Ascending aorta (tissue), 2 donors: ENCODE data around the gene GIPC1. TPM values are rescaled to one million over a fixed set of nuclear protein-coding genes. Genes with fewer than 3 reads are reported as not detected.
"Not testable (repeated sequence)": the region's sequence is repeated elsewhere in the genome, so short reads cannot be mapped to it uniquely, and the experiment has no call there.

ENCODE experiments used
- DNase-seq, 2 donors: peaks; one replicate each; pipeline ENCODE4 v3.0.0-alpha.2; 2019; ENCODE audit warnings: low spot score in 2 of 2
- H3K27ac ChIP-seq, 2 donors: fragments of 200-600 bp; sonication (generic); one replicate each; pipeline ENCODE4 v1.5.1; 2016 to 2017; ENCODE audit warnings: mild to moderate bottlenecking in 1 of 2
- H3K27me3 ChIP-seq: fragments of 200-600 bp; sonication (generic); one replicate; pipeline ENCODE4 v1.5.1; 2017
- H3K36me3 ChIP-seq, 2 donors: fragments of 200-600 bp; sonication (generic); one replicate each; pipeline ENCODE4 v1.5.1; 2016
- H3K4me1 ChIP-seq, 2 donors: fragments of 200-600 bp; sonication (generic); one replicate each; pipeline ENCODE4 v1.5.1; 2016 to 2017; ENCODE audit warnings: mild to moderate bottlenecking in 1 of 2
- H3K4me3 ChIP-seq, 2 donors: fragments of 200-600 bp; sonication (generic); one replicate each; pipeline ENCODE4 v1.5.1; 2016 to 2017; ENCODE audit warnings: mild to moderate bottlenecking in 1 of 2
- H3K9me3 ChIP-seq, 2 donors: fragments of 200-600 bp; sonication (generic); one replicate each; pipeline ENCODE4 v1.5.1; 2016
- CTCF ChIP-seq, 3 experiments: fragments of 200-600 bp in 2 of 3; fragments of 450-650 bp in 1 of 3; sonication (generic) in 2 of 3; IDR thresholded peaks; one replicate each; pipeline ENCODE4 v1.5.1; 2016 to 2019; ENCODE audit warnings: antibody characterized with exemption in 3 of 3, mild to moderate bottlenecking in 1 of 3, moderate library complexity in 1 of 3
- intact Hi-C: fragments of 100-400 bp; cut with DNase I; formaldehyde crosslinking; loops from one replicate; pipeline ENCODE4 v1.15.1; 2023
- total RNA-seq: library from RNA; depleted of rRNA; stranded (reverse); fragments of >200 nt; gene quantifications from one replicate; pipeline ENCODE4 v1.1.0, GENCODE V29; 2016

Gene GIPC1
- total RNA-seq, 1 donor from 2014 or later = 123 TPM

DNA sequence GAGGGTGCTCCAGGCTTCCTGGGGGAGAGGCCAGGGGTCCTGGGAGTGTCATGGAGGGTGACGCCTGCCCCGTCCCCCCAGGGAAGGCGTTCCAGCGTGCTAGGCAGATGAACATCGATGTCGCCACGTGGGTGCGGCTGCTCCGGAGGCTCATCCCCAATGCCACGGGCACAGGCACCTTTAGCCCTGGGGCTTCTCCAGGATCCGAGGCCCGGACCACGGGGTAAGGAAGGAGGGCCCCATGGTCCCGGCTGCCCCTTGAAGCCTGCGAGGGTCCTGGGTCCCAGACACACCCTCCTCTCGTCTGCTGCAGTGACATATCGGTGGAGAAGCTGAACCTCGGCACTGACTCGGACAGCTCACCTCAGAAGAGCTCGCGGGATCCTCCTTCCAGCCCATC lies 32.2 kb downstream of the GIPC1 start:
- Histone ChIP-seq H3K4me3 (no peak overlapping the region), H3K9me3 (no peaks in the 10 kb centered on the region), H3K27me3 (no peaks in the 10 kb centered on the region), H3K27ac (no peak overlapping the region), H3K36me3 (peaks cover 71 to 80% of the 10 kb centered on the region in 2 donors), H3K4me1 (no peaks in the 10 kb centered on the region)
- intact Hi-C loops = no loop called here
- TF ChIP-seq CTCF (IDR thresholded peaks at IDR 0.05) = no peak
- DNase-seq = no peak

GRCh38 chr19:14462401-14462800 lies 33.5 kb downstream of the GIPC1 start:
- DNase-seq, H3K27me3 ChIP-seq, H3K27ac ChIP-seq, intact Hi-C loops, H3K9me3 ChIP-seq, H3K4me3 ChIP-seq, H3K4me1 ChIP-seq: not testable (repeated sequence)
- peaks cover 65 to 80% of the 10 kb centered on the region in 2 donors for H3K36me3 ChIP-seq

DNA sequence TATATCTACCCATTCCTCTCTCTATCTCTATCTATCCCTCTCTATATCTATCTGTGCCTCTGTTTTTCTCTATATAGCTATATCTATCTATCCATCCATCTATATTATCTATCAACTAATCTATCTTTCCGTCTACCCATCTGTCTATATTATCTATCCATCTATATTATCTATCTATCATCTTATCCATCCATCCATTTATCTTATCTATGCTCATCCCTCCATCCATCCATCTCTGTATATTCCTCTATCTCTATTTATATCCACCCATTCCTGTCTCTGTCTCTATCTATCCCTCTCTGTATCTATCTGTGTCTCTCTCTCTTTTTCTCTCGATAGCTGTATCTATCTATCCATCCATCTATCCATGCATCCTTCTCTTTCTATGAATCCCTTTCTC lies 35.0 kb downstream of the GIPC1 start:
- no peaks in the 10 kb centered on the region for H3K4me1 ChIP-seq
- H3K27ac ChIP-seq = no peak overlapping the region
- intact Hi-C loops = no loop called here
- H3K9me3 ChIP-seq = no peaks in the 10 kb centered on the region
- H3K36me3 ChIP-seq = peaks cover 54 to 66% of the 10 kb centered on the region in 2 donors
- H3K4me3 ChIP-seq = no peak overlapping the region
- TF ChIP-seq CTCF (IDR thresholded peaks at IDR 0.05) = no peak
- no peak for DNase-seq
- no peaks in the 10 kb centered on the region for H3K27me3 ChIP-seq

DNA sequence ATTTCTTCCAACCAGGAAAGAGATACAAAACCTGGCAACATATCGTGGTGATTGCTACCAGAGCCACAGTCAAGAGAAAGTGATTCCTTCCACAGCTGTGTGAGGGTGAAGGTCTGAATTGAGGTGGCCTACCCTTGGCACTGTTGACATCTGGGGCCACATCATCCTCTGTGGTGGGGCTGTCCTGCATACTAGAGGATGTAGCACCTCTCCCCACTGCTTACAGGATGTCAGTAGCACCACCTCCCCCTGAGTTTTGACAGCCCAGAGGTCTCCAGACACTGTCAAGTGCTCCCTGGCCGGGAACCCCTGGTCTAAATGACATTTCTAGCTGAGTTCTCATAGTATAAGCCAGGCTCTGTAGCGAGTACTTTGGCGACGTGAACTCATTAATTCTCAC lies 36.2 kb downstream of the GIPC1 start:
- H3K9me3 ChIP-seq = no peaks in the 10 kb centered on the region
- H3K4me3 ChIP-seq = no peak overlapping the region
- DNase-seq = no peak
- no peaks in the 10 kb centered on the region for H3K4me1 ChIP-seq
- TF ChIP-seq CTCF (IDR thresholded peaks at IDR 0.05) = no peak
- no peaks in the 10 kb centered on the region for H3K27me3 ChIP-seq
- intact Hi-C loops = no loop called here
- peaks cover 51 to 69% of the 10 kb centered on the region in 2 donors for H3K36me3 ChIP-seq
- no peak overlapping the region for H3K27ac ChIP-seq

- H3K4me1 ChIP-seq, H3K27me3 ChIP-seq, H3K27ac ChIP-seq, H3K9me3 ChIP-seq, intact Hi-C loops, DNase-seq, H3K4me3 ChIP-seq: not testable (repeated sequence)
- peaks cover 67 to 69% of the 10 kb centered on the region in 2 donors for H3K36me3 ChIP-seq
These were observed 43.6 kb downstream of the GIPC1 start for GRCh38 chr19:14452303-14452702.

- peaks cover 81 to 83% of the 10 kb centered on the region in 2 donors for H3K36me3 ChIP-seq
- H3K4me1 ChIP-seq = no peaks in the 10 kb centered on the region
- H3K9me3 ChIP-seq = no peaks in the 10 kb centered on the region
- DNase-seq = no peak
- H3K27me3 ChIP-seq = no peaks in the 10 kb centered on the region
- intact Hi-C loops = no loop called here
- no peak overlapping the region for H3K27ac ChIP-seq
- no peak for TF ChIP-seq CTCF (IDR thresholded peaks at IDR 0.05)
- no peak overlapping the region for H3K4me3 ChIP-seq
These were observed 45.1 kb downstream of the GIPC1 start for GRCh38 chr19:14450876-14451275.

DNA sequence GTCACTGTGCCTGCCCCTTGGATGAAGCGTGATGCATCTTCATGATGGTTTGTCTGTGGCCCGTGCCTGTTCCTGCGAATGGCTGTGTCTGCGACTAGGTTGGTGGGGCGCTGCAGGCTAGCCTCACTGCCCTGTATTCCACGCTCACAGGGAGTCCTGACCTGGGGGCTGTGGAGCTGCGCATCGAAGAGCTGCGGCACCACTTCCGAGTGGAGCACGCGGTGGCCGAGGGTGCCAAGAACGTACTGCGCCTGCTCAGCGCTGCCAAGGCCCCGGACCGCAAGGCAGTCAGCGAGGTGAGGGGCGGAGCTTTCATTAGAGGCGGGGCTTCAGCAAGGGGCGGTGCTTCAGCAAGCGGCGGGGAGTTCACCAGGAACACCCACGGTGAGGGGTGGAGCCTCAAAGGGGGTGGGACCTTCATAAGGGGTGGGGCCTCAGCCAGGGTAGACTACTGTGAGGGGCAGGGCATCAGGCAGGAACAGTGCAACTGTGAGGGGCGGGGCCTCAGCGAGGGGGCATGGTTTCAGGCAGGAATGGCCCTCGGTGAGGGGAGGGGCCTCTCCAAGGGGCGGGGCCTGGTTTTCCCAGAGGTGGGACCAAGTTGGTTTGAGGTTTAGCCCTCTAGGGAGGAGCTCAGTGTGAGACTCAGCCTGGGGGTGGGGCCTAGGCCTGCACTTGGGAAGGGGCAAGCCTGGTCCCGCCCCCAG lies 45.6 kb downstream of the GIPC1 start:
- no peak for TF ChIP-seq CTCF (IDR thresholded peaks at IDR 0.05)
- Histone ChIP-seq H3K9me3 (no peaks in the 10 kb centered on the region), H3K4me3 (no peak overlapping the region), H3K4me1 (no peaks in the 10 kb centered on the region), H3K27ac (no peak overlapping the region), H3K36me3 (peaks cover 85 to 86% of the 10 kb centered on the region in 2 donors), H3K27me3 (no peaks in the 10 kb centered on the region)
- no peak for DNase-seq
- intact Hi-C loops = no loop called here
